ENCODE measurements around the gene VSIG4. TPM values are rescaled to one million over a fixed set of nuclear protein-coding genes. Genes with fewer than 3 reads are reported as not detected.

Gene VSIG4
- total RNA-seq, 1 donor = 0.72 TPM

- no peaks in the 10 kb centered on the region for H4K20me1 ChIP-seq (ENCODE audit: insufficient read depth, low read length)
- no peaks in the 10 kb centered on the region for H3K4me1 ChIP-seq (ENCODE audit: insufficient read depth, low read length)
- DNase-seq (ENCODE audit: insufficient read length, low spot score, missing footprints) = no peak
- no peak overlapping the region for H2AFZ ChIP-seq (ENCODE audit: low read length)
- TF ChIP-seq CTCF (IDR thresholded peaks at IDR 0.05; ENCODE audit: extremely low read depth, low read depth, low read length) = no peak
- H3K27me3 ChIP-seq (ENCODE audit: insufficient read depth, low read length) = no peaks in the 10 kb centered on the region
- H3K27ac ChIP-seq (ENCODE audit: low read depth, low read length) = no peak overlapping the region
- no peaks in the 10 kb centered on the region for H3K79me2 ChIP-seq (ENCODE audit: insufficient read depth, low read length)
- no peaks in the 10 kb centered on the region for H3K36me3 ChIP-seq (ENCODE audit: insufficient read depth, low read length)
- no peaks in the 10 kb centered on the region for H3K9me3 ChIP-seq (ENCODE audit: low read depth, low read length)
- no peak overlapping the region for H3K4me3 ChIP-seq (ENCODE audit: insufficient read depth, low read length)
- H3K4me2 ChIP-seq (ENCODE audit: insufficient read depth, low read length) = no peak overlapping the region
Observed at GRCh38 chrX:66008328-66008970, 31.4 kb downstream of the VSIG4 start.

GRCh38 chrX:66007851-66008250 lies 32.0 kb downstream of the VSIG4 start:
- Histone ChIP-seq H3K4me1 (ENCODE audit: insufficient read depth, low read length) (no peaks in the 10 kb centered on the region), H3K79me2 (ENCODE audit: insufficient read depth, low read length) (no peaks in the 10 kb centered on the region), H3K4me2 (ENCODE audit: insufficient read depth, low read length) (no peak overlapping the region), H3K4me3 (ENCODE audit: insufficient read depth, low read length) (no peak overlapping the region), H3K36me3 (ENCODE audit: insufficient read depth, low read length) (no peaks in the 10 kb centered on the region), H3K27me3 (ENCODE audit: insufficient read depth, low read length) (no peaks in the 10 kb centered on the region), H3K27ac (ENCODE audit: low read depth, low read length) (no peak overlapping the region), H3K9me3 (ENCODE audit: low read depth, low read length) (no peaks in the 10 kb centered on the region), H2AFZ (ENCODE audit: low read length) (no peak overlapping the region), H4K20me1 (ENCODE audit: insufficient read depth, low read length) (no peaks in the 10 kb centered on the region)
- DNase-seq (ENCODE audit: insufficient read length, low spot score, missing footprints) = no peak
- TF ChIP-seq CTCF (IDR thresholded peaks at IDR 0.05; ENCODE audit: extremely low read depth, low read depth, low read length) = no peak

GRCh38 chrX:66005830-66006449 lies 33.9 kb downstream of the VSIG4 start:
- DNase-seq (ENCODE audit: insufficient read length, low spot score, missing footprints) = no peak
- Histone ChIP-seq H3K27ac (ENCODE audit: low read depth, low read length) (no peak overlapping the region), H3K4me3 (ENCODE audit: insufficient read depth, low read length) (no peak overlapping the region), H4K20me1 (ENCODE audit: insufficient read depth, low read length) (no peaks in the 10 kb centered on the region), H3K27me3 (ENCODE audit: insufficient read depth, low read length) (no peaks in the 10 kb centered on the region), H3K4me1 (ENCODE audit: insufficient read depth, low read length) (no peaks in the 10 kb centered on the region), H2AFZ (ENCODE audit: low read length) (no peak overlapping the region), H3K9me3 (ENCODE audit: low read depth, low read length) (no peaks in the 10 kb centered on the region), H3K4me2 (ENCODE audit: insufficient read depth, low read length) (no peak overlapping the region), H3K36me3 (ENCODE audit: insufficient read depth, low read length) (no peaks in the 10 kb centered on the region), H3K79me2 (ENCODE audit: insufficient read depth, low read length) (no peaks in the 10 kb centered on the region)
- no peak for TF ChIP-seq CTCF (IDR thresholded peaks at IDR 0.05; ENCODE audit: extremely low read depth, low read depth, low read length)

GRCh38 chrX:66004928-66005829 lies 34.7 kb downstream of the VSIG4 start:
- Histone ChIP-seq H3K27me3 (ENCODE audit: insufficient read depth, low read length) (no peaks in the 10 kb centered on the region), H2AFZ (ENCODE audit: low read length) (no peak overlapping the region), H3K9me3 (ENCODE audit: low read depth, low read length) (no peaks in the 10 kb centered on the region), H3K4me1 (ENCODE audit: insufficient read depth, low read length) (no peaks in the 10 kb centered on the region), H3K27ac (ENCODE audit: low read depth, low read length) (no peak overlapping the region), H3K79me2 (ENCODE audit: insufficient read depth, low read length) (no peaks in the 10 kb centered on the region), H4K20me1 (ENCODE audit: insufficient read depth, low read length) (no peaks in the 10 kb centered on the region), H3K4me2 (ENCODE audit: insufficient read depth, low read length) (no peak overlapping the region), H3K36me3 (ENCODE audit: insufficient read depth, low read length) (no peaks in the 10 kb centered on the region), H3K4me3 (ENCODE audit: insufficient read depth, low read length) (no peak overlapping the region)
- no peak for DNase-seq (ENCODE audit: insufficient read length, low spot score, missing footprints)
- no peak for TF ChIP-seq CTCF (IDR thresholded peaks at IDR 0.05; ENCODE audit: extremely low read depth, low read depth, low read length)

All from osteoblast (primary cell).